GM18517 (cell line): Measurements from ENCODE around the gene KLHL21.
A peak's percentile ranks its signal among the peaks of the same experiment; 100 is the strongest.

Experiments
- ATAC-seq: cut with Tn5 transposase; IDR thresholded peaks from one replicate; pipeline ENCODE4 v1.9.1; 2021; ENCODE audit warnings: mild to moderate bottlenecking, moderate library complexity; ENCODE audit not compliant: unreplicated experiment

Gene KLHL21

GRCh38 chr1:6625584-6626149 lies 23.0 kb upstream of the KLHL21 start:
- ATAC-seq, result peak; percentile 26

- peak; percentile 69 for ATAC-seq
Measured at GRCh38 chr1:6624710-6625583, 22.3 kb upstream of the KLHL21 start, which contains the start of gene THAP3. THAP3 (plus strand) TSS chr1:6624868; CDS start chr1:6625219, 351 bp downstream.

- ATAC-seq, result no peak
Measured at GRCh38 chr1:6623269-6623965, 20.7 kb upstream of the KLHL21 start.

- ATAC-seq, result no peak
Measured at GRCh38 chr1:6622396-6623152, 19.9 kb upstream of the KLHL21 start.

DNA sequence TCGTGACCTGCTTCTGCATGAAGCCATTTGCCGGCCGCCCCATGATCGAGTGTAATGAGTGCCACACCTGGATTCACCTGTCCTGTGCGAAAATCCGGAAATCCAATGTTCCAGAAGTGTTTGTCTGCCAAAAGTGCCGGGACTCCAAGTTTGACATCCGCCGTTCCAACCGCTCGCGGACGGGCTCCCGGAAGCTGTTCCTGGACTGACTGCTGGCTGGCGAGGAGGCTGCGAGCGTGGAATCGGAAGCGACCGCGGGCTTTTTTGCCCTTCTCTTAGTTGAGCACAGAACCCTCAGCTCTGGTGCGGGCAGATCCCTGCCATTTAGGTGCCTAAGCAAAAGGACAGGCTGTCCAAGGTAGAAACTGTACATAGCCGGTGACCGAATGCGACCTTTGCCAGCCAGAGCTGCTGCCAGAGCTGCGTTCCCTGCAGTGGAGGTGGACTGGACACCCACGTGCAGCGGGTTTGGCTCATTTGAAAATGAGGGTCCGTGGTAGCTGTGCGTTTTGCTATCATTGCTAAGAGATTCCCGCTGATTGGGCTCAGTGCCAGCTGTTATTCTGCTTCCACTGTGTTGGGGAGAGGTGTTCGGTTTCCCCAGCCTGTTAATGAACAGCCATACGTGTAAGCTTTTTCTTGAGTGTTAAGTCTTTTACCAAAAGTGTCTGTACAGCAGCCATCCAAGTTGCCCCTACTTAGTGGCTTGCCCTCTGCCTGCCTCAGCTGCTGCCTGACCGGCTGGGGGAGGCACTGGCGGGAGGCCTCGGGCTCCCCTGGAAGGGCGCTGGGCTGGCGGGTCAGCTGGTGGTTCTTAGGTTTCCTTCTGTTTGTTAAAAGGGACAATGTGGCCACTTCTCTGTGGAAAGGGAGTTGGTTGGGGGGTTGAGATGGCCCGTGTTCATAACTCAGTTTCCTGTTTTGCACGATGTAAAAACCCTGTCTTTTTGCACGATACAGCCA lies 19.0 kb upstream of the KLHL21 start:
- no peak for ATAC-seq

- ATAC-seq, result no peak
Measured at GRCh38 chr1:6619045-6619444, 16.4 kb upstream of the KLHL21 start.

GRCh38 chr1:6614929-6615785 lies 12.5 kb upstream of the KLHL21 start:
- no peak for ATAC-seq

DNA sequence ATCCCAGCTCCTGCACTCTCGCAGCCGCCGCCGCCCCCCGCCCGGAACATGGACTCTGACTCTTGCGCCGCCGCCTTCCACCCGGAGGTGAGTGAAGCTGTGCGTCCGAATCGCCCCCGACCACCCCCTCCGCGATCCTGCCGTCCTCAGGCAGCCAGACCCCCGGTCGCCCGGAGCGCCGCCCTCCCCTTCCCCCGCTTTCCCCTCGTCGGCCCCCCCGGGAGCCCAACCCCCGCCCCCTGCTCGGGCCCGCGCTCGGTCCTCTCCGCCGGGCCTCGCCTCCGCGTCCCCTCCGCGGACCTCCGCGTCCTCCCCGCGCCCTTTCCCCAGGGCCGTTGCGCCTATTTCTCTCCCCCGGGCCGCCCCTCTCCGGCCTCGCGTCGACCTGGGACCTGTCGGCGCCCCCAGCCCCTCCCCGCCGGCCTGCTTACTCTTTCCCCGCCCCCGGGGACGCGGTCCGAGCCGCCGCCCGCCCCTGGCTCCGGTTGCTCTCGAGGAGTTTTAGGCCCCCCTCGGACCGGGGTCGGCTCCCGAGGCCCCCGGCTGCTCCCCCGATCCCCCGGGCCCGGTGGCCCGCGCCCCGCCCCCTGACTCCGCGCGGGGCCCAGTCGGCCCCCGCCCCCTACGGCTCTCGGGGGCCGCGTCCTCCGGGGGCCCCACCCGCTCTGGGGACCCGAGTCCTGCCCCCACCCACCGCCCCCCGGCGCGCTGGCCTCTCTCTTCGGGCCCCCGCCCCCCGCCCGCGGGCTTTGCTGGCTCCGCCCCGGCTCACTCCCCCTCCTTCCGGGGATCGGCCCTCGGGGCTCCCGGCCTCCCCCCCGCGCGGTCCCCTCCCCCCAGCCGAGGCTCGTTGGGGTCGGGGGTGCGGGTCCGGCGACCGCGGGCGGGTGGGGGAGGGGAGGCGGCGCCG lies 11.6 kb upstream of the KLHL21 start:
- ATAC-seq, result no peak

- ATAC-seq, result peak; percentile 90
Measured at GRCh38 chr1:6613361-6614018, 10.8 kb upstream of the KLHL21 start, which contains the start of gene PHF13. PHF13 (plus strand) TSS chr1:6613731; CDS start chr1:6614067, 336 bp downstream.

DNA sequence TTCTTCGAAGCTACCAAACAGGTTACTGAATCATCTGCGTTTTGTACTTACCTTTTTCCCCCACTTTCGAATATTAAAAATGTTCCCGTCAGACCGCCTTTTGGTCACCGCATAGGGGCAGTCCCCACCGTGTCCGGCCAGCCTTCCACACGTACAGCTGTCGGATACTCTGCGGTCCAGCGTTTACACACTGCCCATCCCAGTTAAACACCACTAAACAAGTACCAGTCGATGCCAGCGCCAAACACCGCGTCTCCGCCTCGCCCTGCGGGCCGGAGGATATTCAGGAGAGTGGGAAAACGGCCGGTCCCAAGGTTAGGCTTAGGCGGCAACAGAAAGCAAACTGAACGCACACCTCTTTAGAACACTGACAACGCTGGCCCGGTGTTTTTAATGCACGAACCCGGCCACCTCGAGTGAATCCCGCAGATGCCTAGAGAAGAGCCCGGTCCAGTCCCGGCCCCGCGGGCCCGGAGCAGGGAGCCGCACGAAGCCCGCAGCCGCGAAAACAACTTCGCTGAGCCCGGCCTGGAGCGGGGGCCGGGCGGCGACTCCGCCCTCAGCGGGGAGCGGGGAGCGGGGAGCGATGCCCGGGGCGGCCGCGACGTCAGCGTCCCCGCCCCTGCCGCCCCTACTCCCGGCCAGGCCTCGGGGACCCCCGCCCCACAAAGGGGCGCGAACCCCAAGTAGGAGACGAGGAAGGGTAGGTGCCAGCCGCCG lies 10.1 kb upstream of the KLHL21 start:
- peak; percentile 3 for ATAC-seq

DNA sequence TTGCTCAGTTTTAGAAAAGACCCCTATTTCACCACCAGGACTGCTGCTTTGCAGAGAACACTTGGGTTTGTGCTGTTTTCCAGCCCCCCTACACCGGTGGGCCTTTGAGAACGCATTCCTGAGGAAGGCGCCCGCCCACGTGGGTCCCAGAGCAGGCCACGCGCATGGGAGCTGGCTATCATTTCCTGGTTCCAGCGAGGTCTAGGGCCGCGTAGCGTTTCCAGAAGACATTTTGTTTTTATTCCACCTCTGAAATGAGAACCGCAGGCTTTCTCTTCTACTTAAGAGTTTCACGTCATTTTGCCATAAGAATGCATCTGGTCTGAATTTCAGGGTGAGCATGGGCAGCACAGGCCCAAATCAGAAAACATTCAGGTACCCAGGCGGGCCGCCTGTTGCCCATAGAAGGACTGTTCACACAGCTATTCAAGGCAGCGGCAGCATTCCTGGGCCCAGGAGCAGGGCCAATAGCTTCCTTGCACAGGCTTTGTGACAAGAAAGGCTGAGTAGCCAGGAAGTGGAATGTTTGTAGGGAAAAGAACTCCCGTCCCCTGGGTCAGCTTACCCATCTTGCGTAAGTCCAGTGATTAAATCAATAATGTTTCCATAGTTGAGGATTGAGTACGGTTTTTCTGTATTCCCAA lies 1.4 kb upstream of the KLHL21 start:
- no peak for ATAC-seq

DNA sequence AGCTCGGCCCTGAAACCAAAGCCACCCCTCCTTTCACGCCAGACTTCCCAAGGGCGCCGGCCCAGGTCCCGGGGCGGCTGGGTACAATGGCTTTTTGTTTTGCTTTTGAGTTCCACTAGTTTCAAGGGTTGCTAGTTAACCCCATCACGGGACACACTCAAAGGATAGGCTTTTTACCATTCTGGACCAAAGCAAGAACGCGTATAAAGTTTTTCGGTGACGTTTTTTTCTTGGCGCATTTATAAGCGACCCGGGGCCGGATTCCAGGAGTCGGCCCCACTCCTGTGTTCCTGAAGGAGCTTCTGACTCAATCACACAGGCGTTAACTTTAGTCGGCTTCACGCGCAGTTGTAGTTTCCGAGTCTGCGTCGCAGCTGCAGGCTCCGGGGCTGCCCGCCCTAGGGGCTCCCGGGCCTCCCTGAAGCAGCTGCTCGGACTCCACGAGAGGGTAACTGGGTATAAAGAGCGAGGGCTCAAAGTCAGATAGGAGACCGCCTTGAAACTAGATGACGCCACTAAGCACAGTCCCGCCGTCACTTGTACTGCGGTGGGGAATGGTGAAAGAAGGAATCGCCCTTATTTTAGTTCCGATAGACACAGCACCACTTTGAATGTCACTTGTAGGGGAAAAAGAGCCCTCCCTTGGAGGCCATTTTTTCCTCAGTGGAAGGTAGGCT lies 707 bp upstream of the KLHL21 start:
- peak; percentile 37 for ATAC-seq

DNA sequence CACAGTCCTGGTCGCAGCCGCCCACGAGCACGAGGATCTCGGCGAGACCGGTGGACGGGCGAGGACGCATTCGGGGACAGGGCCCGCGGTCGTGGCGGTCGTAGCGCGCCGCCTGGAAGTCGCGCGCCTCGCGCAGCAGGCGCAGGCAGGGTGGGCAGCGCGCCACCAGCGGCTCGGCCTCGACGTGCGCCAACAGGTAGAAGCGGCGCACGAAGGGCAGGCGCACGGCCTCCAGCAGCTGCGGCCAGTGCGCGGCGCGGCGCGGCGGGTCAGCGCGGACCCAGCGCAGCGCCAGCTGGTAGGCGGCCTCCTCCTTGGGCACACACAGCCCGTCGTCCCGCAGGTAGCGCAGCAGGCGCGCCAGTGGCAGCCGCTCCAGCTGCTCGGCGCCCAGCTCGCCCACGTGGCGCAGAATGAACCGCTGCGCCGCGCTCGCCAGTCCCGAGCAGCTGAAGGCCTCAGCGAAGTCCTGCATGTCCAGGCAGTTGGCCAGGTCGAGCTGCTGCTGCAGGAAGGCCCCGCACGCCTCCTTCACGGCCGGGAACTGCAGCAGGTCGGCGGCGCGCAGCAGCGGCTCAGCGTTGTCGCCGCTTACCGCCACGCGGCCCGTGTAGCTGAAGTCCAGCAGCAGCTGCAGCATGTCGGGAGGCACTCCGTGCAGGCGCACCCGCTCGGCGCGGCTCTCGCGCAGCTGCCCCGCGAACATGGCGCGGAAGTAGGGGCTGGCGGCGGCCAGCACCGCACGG lies 573 bp downstream of the KLHL21 start:
- ATAC-seq, result peak; percentile 41

GRCh38 chr1:6601049-6601922 lies 1.4 kb downstream of the KLHL21 start:
- peak; percentile 36 for ATAC-seq
